H4 (cell line): Measurements from ENCODE around the gene ABHD12. TPM values are rescaled to one million over a fixed set of nuclear protein-coding genes. Genes with fewer than 3 reads are reported as not detected.

Experiments
- DNase-seq: peaks from one replicate; pipeline ENCODE4 v3.0.0-alpha.2; 2015; ENCODE audit warnings: low spot score
- total RNA-seq: library from RNA; depleted of rRNA; stranded (reverse); fragments of >200 nt; shearing (Covaris generic); gene quantifications from 2 replicates; pipeline ENCODE4 v1.2.3, GENCODE V29; 2014

Gene ABHD12
- total RNA-seq, 1 experiment from 2014 or later = 24.7 TPM

DNA sequence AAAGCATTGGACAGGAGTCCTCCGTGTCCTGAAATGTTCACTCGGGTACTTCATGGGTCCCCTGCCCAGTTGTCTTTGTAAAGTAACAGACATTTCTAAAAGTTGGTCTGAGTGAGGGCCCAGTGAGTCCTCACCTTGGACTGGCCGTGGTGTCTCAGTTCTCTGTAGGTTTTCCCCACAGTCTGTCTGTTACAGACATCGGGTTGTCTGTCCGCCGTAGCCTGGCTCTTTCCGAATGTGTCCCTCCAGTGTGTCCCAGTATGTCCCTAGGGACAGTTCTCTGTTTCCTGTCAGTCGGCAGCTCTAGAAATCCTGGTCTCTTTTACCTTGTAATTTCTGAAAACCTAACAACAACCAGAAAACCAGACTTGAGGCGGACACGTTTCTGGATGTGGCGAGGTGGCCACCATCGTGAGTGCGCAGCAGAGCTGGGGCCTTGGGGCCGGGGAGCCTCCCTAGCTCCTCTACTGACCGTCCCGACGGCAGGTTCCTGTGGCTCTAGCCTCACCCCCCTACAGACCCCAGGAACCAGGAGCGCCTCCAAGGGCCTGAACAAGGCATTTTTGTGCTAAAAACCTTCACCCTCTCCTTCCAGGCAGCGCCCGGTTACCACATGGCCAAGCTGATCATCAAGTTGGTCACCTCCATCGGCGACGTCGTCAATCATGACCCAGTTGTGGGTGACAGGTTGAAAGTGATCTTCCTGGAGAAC lies 100.6 kb downstream of the ABHD12 start:
- DNase-seq = no peak

DNA sequence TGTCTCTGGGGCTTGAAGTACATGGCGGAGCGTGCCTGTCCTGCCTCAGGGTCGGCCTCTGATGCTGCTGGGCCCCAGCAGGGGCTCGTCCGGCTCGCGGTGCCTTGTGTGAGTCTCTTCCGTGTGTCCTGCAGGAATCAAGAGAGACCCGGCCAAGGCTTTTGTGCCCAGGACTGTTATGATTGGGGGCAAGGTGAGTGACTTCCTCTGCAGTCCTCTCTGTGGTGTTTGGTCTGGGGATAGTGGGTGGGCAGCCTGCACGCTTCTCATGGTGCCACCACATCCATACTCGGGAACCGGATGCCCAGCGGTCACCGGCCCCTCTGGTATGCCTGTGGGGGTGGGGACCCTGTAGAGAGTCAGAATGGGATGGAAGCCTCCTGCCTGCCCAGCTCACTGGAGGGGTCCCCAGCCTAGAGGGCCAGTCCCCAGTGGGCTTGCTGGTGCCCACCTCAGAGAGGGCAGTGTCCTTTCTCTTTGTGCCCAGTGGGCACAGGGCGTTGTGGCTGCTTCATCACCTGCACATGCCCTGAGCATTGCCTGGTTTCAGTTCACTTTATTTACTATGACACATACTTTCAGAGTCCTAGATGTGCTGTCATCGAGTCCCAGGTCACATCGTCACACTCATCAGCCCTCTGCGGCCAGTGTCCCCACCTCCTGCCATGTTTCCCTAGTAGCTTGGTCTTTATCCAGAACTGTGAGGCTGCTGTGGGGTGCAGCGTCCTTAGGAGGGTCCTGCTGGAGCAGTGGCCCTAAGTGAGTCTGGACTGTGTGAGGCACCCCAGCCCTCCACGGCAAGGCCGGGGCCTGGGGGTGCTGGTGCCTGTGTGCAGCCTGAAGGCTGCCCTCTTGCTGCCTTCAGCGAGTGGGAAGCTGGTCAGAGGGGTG lies 102.1 kb downstream of the ABHD12 start:
- no peak for DNase-seq

DNA sequence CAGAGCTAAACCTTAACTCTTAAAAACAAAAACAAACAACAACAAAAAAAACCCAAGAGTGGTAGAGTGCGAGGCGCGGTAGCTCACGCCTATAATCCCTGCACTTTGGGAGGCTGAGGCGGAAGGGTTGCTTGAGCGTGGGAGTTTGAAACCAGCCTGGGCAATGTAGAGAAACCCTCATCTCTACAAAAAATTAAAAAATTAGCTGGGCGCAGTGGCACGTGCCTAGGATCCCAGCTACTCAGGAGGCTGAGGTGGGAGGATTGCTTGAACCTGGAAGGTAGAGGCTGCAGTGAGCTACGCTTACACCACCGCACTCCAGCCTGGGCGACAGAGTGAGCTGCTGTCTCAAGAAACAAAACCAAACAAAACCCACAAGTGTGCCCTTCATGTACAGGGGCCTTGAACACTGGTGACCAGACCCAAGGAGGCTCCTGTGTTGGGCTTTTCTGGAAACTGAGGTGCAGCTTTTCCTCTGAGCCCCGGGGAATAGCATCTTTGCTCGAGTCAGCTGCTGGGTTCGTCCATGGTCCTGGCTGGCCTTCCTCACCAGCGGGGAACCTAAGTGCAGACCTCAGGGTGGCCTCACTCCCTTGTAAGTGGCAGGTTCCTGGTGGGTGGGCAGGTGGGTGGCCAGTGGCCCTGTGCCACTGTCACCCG lies 102.9 kb downstream of the ABHD12 start:
- no peak for DNase-seq

DNA sequence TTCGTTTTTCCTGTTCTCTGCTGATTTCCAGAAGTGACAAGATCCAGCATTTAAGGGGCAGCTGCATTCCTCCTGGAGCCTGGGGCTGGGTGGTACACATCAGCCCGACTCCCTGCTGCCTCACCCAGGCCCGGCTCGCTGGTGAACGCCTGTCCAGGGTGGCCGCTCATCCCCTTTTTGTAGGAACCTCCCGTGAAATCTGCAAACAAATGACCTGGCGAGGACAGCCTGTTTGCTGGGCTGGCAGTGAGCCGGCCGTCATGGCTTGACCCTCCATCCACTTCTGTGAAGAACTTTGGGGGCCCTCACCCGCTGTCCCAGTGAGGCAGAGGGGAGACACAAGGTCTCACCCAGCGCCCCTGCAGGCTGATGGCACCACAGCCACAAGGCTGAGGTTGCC lies 103.7 kb downstream of the ABHD12 start:
- DNase-seq = no peak

DNA sequence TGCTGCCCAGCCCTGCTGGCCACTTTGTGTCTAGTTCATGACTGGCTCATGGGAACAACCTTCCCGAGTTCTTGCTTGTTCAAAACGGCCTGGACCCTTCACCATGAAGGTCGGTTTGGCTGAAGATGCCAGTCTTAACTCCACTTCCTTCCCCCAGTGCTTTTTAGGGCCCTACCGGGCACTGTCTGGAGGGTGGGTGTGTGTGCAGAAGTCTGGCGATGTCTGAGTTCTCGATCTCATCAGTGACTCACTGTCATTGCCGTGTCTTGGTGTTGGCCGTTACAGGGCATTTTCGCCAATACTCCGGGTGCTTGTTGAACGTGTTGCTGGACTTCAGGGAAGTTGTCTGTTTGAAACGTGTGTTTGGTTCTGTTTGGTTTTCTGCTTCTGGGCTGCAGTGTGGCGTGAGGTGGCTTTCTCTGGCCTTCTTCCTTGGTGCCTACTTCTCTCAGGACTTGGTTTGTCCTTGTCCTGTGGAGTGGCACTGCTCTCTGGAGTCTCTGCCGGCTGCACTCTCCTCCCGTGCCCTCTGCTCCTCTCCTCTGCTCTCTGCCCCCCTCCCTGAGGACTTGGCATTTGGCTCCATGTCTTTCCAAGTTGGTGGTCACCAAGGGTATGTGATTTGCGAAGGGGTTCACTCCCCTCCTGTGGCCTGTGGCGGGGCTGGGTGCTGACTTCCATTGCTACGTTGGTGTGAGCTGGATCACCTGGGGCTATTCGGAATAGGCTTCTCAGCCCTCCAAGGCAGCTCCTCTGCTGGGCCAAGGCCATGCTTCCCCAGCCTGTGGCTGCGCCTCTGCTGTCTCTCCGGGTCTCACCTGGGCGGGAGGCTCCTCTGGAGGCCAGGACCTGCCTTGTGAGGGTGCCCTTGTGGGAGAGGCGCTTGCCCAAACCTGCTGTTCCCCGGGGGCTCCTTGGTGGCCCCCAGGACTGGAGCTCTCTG lies 104.5 kb downstream of the ABHD12 start:
- DNase-seq = no peak

DNA sequence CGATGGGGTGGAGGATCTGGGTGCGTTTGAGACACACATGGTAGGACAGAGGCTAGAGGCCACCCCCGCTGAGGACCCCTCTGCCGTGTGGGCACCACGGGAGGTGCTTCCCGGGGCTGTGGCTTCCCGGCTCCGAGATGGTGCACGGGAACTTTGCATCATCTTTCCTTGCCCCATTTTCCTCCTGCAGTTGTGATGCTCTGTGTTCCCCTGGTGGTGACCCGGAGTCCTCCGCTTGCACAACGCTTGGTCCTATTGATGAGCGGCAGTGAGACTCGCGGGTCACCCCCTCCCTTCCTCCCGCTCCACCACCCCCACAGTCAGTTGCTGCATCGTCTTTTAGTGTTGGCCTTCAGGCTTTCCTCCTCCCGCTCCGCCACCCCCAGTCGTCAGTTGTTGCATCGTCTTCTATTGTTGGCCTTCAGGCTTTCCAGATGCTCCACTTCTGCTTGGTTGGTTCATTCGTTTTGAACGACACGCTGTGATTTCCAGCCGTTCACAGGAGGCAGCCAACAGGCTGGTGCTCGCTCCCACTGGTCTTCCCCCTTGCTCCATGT lies 105.5 kb downstream of the ABHD12 start:
- DNase-seq = no peak

DNA sequence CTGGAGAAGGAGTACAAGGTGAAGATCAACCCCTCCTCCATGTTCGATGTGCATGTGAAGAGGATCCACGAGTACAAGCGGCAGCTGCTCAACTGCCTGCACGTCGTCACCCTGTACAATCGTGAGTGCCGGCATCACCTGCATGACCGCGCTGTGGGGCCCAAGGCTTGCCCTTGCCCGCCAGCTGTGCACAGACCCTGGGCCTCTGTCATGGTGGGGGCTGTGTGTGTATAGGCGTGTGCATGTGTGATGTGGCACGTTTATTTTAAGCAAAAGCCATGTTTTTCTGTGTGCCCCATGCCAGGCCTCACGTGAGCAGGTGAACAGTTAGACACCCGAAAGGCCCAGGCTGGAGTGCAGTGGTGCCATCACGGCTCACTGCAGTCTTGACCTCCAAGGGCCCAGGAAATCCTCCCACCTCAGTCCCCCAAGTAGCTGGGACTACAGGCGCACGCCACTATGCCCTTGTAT lies 106.5 kb downstream of the ABHD12 start:
- DNase-seq = no peak

DNA sequence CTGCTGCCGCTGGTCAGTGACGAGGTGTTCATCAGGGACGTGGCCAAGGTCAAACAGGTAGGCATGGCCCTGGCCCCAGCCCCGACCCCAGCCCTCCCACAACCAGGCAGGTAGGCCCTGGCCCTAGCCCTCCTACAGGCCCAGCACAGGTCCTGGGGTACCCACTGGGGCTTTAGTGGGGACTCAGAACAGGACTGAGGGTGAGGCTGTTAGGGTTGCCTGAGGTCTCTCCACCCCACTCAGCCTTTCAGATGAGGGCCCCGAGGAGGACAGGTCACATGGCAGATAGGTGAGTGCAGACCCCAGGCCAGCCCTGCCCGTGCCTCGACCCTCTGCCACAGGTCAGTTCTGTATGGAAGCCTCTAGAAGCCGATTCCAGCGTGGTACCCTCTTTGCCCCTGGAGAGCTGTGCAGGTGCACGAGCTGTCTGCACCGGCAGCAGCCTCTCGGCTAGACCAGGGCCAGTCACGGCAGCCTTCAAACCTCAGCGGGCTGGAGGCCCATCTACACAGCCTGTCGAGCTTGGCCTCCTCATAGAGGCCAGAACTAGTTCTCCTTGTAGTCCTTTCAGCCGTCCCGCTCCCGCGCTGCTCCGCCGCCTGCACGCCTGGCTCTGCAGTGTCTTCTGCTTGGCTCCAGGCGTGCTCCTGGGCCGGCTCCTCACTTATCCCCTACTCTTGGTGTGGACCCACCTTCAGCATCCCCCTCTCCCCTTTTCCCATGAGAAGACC lies 107.2 kb downstream of the ABHD12 start:
- DNase-seq = no peak

DNA sequence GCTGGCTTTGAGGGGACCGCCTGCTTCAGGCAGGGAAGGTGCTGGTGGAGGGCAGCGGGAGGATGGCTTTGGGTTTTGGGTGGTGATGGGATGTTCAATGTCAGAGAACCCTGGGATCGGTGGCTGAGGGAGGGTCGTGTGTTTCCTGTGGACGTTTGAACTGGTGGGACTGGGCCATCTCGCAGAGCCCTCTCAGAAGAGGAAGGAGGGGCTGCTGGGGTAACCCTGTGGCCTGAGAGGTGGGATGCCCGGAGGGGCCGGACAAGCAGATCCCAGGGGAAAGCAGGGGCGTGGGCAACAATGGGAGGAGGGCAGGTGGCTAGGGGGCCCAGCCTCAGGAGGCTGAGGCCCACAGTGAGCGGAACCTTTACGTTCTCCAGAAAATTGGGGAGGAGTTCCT lies 107.8 kb downstream of the ABHD12 start:
- DNase-seq = no peak

DNA sequence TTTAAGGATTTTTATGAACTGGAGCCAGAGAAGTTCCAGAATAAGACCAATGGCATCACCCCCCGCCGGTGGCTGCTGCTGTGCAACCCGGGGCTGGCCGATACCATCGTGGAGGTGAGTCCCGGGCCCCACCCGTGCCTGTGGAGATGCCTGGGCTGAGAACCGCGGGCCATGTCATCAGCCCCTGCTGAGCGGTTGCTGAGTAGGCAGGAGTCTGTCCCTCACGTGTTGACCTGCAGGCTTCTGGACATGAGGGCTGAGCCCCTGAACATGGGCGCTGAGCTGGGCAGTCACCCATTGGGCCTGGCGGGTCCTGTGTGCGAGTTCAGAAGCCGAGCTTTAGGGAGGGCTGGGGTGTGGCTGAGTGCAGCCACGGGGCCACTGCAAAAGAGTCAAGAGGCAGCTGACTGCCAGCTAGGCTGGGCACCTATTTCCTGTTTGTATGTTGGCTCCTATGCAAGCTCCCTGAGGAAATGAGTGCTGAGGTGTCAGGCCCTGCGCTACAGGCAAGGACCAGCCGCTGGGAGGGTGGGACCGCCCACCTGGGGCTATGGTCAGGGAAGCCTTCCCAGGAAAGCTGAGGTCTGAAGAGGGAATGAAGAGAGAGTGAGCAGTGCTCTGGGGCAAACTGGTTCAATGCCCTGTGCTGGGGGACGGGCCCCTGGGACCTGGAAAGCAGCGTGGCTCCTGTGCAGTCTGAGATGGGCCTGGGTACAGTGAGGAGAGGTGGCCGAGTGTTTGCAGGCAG lies 108.4 kb downstream of the ABHD12 start:
- DNase-seq = no peak

DNA sequence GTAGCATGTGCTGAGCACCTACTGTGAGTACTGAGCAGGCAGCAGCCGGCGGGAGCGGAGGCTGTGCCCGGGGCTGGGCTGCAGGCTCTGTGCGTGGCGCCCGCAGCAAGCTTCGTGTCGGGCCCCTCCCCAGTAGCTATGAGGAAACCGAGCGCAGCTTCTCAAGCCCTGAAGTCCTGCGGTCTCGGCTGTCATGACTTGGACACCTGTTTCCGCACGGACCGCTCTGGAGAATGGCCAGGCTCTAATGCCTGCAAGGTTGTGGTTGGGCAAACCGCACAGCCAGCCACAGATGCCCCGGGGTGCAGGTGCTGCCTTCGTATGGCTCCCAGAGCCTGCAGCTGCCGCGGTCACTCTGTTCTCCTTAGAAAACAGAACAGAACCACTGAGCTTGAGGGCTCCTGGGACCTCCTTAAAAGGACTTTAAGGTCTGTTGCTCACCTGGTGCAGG lies 109.1 kb downstream of the ABHD12 start:
- no peak for DNase-seq

DNA sequence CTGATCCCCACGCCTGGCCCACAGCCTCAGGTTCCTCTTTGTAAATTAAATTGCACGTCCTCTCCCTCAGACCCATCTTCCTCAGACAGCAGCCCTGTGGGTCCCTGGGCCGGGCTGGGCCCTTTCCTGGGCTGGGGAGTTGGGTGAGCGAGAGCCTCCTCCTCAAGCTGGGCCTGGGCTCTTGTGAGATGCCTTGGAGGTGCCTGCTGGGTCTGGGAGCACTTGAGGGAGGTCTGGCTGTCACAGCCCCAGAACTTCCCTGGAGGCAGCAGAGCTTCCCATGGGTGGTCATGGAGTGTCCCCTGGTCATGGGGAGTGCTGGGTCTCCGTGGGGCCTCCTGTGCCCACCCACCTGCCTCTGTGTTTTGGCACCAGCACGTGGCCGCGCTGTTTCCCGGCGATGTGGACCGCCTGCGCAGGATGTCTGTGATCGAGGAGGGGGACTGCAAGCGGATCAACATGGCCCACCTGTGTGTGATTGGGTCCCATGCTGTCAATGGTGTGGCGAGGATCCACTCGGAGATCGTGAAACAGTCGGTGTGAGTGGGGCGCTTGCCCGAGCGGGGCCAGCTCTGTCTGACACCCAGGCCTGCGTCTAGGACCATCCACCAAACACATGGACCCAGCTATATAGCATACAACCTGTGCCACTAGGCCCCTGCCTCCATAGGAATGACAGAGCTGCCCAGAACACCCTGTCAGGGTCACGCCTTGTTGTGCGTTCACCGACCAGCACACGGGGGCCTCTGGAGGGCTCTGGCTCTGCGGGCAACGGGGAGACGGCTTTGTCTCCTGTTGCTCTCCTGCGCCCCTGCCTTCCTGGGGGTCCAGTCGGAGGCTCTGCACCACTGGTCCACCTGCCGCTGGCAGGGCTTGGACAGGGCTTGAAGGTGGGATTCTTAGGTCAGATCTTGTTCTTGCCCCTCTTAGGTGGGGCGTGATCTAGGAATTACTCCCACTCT lies 109.8 kb downstream of the ABHD12 start:
- DNase-seq = no peak

DNA sequence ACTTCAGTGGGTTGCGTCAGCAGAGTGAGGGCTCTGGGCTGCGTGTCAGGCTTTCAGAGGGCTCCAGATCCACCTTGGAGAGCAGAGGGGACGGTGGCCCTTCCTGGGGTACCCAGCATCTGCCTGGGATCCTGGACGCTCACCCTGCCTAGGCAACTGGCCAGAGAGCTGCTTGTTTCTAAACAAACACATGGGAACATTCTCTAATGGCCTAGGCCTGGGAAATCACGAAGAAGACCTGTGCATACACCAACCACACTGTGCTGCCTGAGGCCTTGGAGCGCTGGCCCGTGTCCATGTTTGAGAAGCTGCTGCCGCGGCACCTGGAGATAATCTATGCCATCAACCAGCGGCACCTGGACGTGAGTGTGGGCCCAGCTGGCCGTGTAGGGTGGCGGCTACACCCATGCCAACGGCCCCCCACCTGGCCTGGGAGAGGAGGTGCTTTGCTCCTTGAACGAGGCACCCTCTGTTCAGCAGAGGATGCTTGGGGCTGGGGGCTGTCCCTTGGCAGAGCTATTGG lies 110.5 kb downstream of the ABHD12 start:
- no peak for DNase-seq

DNA sequence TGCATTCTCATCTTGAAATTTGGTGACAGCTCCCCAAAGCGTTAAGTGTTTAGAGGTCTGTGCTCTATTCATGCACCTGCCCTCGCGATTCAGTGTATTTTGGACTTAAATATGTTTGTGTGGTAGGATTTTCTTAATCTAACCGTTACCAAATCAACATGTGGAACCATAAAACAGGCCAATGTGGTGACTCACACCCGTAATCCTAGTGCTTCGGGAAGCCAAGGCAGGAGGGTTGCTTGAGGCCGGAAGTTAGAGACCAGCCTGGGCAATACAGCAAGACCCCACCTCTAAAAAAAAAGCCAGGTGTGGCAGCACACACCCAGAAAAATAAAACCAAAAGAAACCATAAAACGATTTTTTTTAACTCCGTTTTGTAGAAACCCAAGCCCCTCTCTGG lies 111.2 kb downstream of the ABHD12 start:
- no peak for DNase-seq

DNA sequence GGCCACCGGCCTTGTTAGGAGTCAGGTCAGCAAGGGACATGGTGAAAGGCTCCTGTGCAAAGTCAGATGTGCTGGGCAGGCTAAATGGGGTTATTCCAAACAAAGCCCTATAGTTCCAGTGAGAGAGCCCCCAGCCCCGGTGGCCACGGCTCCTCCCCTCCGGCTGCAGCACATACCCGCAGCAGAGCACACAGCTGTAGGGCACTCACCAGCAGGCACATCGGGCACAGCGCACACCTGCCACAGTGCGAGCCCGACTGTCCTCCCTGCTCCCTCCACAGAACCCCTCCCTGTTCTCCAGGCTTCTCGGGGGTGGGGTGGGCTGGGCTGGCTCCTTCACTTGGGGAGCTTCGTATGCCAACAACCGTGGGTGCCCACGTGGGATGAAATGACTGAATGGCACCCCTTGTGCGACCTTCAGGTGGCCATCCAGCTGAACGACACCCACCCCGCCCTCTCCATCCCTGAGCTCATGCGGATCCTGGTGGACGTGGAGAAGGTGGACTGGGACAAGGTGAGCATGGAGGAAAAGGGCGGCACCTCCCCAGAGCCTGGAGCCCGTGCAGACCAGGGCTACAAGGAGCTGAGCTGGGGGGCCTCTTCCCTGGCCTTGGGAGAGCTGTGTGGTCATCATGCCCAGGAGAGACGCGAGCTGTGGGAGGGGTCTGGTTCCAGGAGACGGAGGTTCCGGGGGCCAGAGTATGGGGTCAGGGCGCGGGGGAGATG lies 111.8 kb downstream of the ABHD12 start:
- no peak for DNase-seq

DNA sequence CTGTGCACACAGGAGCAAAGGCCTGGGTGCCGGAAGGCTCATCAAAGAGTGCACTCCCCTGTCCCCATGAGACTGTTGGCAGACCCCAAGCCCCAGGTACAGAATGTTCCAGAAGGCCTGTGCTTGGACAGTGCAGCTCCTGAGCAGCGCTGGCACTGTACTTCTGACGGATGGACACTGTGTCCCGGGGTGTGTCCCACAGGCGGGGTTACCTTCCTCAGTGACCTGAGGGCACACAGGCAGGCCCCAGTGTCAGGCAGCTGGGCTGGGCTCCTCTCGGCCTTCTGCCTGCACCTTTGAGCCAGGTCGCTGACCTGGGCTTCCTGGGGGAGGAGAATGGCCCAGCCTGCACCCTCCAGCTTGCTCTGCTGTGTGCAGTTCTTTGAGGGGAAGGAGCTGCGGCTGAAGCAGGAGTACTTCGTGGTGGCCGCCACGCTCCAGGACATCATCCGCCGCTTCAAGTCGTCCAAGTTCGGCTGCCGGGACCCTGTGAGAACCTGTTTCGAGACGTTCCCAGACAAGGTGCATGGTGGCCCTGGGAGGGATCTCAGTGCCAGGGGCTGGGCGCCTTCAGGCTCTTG lies 112.6 kb downstream of the ABHD12 start:
- DNase-seq = no peak
